ENCODE results near the gene FASTKD3. TPM values are rescaled to one million over a fixed set of nuclear protein-coding genes. Genes with fewer than 3 reads are reported as not detected.
A peak's percentile ranks its signal among the peaks of the same experiment; 100 is the strongest.

The FASTKD3 gene
- total and polyA plus RNA-seq, 2 experiments from 2014 or later, result 10.4 to 10.9 TPM

DNA sequence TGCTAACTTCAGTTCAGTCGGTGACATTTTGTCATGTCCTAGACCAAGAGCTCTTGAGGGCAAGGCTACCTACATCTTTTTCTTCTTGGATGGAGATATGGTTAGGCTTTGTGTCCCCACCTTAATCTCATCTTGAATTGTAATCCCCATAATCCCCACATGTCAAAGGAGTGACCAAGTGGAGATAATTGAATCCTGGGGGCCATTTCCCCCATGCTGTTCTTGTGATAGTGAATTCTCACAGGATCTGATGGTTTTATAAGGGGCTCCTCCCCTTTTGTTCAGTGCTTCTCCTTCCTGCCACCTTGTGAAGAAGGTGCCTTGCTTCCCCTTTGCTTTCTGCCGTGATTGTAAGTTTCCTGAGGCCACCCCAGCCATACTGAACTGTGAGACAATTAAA is 15.8 kb downstream of the FASTKD3 start:
- no peak overlapping the region for H3K4me3 ChIP-seq
- TF ChIP-seq, protein P1, sequence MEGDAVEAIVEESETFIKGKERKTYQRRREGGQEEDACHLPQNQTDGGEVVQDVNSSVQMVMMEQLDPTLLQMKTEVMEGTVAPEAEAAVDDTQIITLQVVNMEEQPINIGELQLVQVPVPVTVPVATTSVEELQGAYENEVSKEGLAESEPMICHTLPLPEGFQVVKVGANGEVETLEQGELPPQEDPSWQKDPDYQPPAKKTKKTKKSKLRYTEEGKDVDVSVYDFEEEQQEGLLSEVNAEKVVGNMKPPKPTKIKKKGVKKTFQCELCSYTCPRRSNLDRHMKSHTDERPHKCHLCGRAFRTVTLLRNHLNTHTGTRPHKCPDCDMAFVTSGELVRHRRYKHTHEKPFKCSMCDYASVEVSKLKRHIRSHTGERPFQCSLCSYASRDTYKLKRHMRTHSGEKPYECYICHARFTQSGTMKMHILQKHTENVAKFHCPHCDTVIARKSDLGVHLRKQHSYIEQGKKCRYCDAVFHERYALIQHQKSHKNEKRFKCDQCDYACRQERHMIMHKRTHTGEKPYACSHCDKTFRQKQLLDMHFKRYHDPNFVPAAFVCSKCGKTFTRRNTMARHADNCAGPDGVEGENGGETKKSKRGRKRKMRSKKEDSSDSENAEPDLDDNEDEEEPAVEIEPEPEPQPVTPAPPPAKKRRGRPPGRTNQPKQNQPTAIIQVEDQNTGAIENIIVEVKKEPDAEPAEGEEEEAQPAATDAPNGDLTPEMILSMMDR (IDR thresholded peaks at IDR 0.05; ENCODE audit: low read depth, low read length), result no peak
- H3K27me3 ChIP-seq, result no peaks in the 10 kb centered on the region
- H3K4me1 ChIP-seq (ENCODE audit: low read depth), result no peaks in the 10 kb centered on the region
- no peaks in the 10 kb centered on the region for H3K36me3 ChIP-seq
- H3K9me3 ChIP-seq (ENCODE audit: low read depth), result no peaks in the 10 kb centered on the region
- no peak for DNase-seq (ENCODE audit: low read depth in 1 of 2, low spot score in 1 of 2)
- H3K27ac ChIP-seq, result no peak overlapping the region

DNA sequence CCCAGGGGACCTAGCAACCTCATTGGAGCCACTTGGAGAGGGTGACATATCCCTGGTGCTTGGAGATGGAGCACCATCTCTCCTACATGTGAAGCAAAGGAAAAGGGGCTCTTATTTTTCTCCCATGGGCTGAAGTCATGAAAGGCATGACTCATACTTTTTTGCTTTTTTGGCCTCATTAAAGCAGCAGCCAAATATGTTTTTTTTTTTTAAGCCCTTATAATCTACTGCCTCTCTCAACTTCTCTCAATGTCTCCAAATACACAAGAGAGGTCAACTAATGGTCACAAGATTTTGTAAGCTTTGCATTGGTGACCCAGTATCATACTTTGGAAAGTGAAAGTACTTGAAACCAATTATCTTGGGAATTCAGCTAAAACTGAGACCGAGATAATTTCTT is 16.3 kb downstream of the FASTKD3 start:
- no peaks in the 10 kb centered on the region for H3K27me3 ChIP-seq
- peak in 1 of 2 donors; percentile 68 for DNase-seq (ENCODE audit: low read depth in 1 of 2, low spot score in 1 of 2)
- no peaks in the 10 kb centered on the region for H3K9me3 ChIP-seq (ENCODE audit: low read depth)
- TF ChIP-seq, protein P1 (IDR thresholded peaks at IDR 0.05; ENCODE audit: low read depth, low read length), result no peak
- no peaks in the 10 kb centered on the region for H3K4me1 ChIP-seq (ENCODE audit: low read depth)
- no peak overlapping the region for H3K27ac ChIP-seq
- H3K36me3 ChIP-seq, result no peaks in the 10 kb centered on the region
- H3K4me3 ChIP-seq, result no peak overlapping the region

DNA sequence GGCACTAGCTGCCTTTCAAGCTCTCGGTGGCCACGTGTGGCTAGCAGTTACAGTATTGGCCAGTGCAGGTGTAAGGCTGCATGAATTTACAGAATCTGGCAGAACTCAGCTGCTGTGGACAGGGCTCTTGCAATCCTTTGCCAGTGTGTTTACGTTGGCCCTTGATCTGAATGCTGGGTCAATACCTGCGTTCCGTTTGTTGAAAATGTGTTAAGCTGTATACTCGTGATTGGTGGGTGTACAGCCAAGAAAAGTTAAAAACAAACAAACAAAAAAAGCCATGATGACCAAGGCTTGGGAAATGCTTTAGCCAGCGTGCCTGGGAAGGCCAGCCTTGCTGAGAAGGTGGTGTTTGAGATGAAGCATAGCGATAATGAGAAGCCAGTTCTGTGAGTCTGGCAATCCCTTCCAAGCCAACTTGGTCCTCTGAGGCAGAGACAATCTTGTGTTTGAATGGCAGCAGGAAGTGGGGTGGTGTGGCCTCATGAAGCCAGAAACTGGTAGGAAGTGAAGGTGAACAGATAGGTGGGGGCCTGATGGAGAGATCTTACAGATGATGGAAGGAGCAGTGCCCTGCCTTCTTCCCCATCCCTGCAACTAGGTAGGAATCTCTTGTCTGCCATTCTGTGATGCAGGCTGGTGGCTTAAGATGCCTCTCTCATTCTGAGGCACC is 17.1 kb downstream of the FASTKD3 start:
- Histone ChIP-seq H3K27me3 (no peaks in the 10 kb centered on the region), H3K27ac (no peak overlapping the region), H3K4me3 (no peak overlapping the region), H3K9me3 (ENCODE audit: low read depth) (no peaks in the 10 kb centered on the region), H3K4me1 (ENCODE audit: low read depth) (no peaks in the 10 kb centered on the region), H3K36me3 (no peaks in the 10 kb centered on the region)
- TF ChIP-seq, protein P1 (IDR thresholded peaks at IDR 0.05; ENCODE audit: low read depth, low read length), result no peak
- DNase-seq (ENCODE audit: low read depth in 1 of 2, low spot score in 1 of 2), result no peak

DNA sequence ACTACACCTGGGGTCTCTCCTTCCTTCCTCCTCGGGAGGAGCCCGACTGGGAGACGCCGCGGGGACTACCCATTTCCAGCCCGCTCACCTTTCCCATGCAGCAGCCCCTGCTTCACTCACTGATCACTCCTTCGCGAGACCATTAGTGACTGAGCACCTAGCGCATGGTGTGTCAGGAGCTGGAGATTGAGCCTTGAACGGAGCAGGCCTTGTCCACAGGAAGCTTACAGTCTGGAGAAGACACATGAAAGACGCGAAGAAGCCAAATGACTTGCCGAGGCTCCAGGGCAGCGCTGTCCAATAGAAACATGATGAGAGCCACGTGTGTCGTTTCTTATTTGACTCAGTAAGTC is 17.6 kb downstream of the FASTKD3 start:
- Histone ChIP-seq H3K4me3 (peak overlapping the region; percentile 72), H3K4me1 (ENCODE audit: low read depth) (no peaks in the 10 kb centered on the region), H3K36me3 (no peaks in the 10 kb centered on the region), H3K27me3 (no peaks in the 10 kb centered on the region), H3K9me3 (ENCODE audit: low read depth) (no peaks in the 10 kb centered on the region), H3K27ac (no peak overlapping the region)
- DNase-seq (ENCODE audit: low read depth in 1 of 2, low spot score in 1 of 2), result no peak
- TF ChIP-seq, protein P1 (IDR thresholded peaks at IDR 0.05; ENCODE audit: low read depth, low read length), result no peak

DNA sequence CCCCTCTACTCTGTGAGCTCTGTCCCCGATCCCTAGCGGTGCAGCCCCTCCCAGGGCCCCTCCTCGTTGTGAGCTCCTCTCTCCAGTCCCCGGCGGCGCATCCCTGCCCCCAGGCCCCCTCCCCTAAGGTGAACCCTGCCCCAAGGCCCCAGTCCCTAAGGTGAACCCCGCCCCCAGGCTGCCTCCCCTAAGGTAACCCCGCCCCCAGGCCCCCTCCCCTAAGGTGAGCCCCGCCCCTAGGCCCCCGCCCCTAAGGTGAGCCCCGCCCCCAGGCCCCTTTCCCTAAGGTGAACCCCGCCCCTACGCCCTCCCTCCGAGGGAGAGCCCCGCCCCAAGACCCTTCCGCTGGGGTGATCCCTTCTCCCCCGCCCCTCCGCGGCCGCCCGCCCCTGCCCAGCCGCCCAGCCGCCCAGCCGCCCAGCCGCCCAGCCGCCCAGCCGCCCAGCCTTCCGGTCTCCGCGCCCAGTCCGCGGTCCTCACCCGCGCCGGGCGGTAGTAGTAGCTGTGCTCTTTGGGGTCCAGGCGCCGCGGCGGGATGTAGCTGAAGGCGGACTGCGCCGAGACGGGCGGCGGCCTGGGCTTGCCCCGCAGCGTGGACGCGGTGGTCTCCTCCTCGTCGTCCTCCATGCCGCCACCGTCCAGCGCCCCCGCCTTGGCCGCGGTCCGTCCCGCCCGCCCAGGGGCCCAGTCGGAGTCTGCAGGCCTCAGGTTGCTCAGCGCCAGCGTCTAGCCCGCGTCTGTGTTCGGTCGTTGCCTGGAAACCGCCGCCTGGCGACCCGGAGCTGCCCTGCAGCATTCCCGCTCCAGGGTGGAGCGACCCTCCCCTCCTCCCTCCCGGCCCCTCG is 18.2 kb downstream of the FASTKD3 start, which contains the start of gene CFAP90:
Gene CFAP90 (minus strand): TSS at position 739 of the 845 bp plus-strand sequence. CDS start 112 bp downstream, at position 627.
- DNase-seq (ENCODE audit: low read depth in 1 of 2, low spot score in 1 of 2), result peak; percentile 66 to 86
- Histone ChIP-seq H3K27me3 (no peaks in the 10 kb centered on the region), H3K36me3 (no peaks in the 10 kb centered on the region), H3K9me3 (ENCODE audit: low read depth) (no peaks in the 10 kb centered on the region), H3K4me3 (peak within 1 kb of the TSS; percentile 72), H3K27ac (no peak within 1 kb of the TSS), H3K4me1 (ENCODE audit: low read depth) (no peaks in the 10 kb centered on the region)
- TF ChIP-seq, protein P1 (IDR thresholded peaks at IDR 0.05; ENCODE audit: low read depth, low read length), result peak; percentile 56

Measured in cardiac muscle cell (in vitro differentiated cells and primary cell).